Right ventricle myocardium superior (tissue), 1 donor: ENCODE results near the gene TNFRSF18. TPM values are rescaled to one million over a fixed set of nuclear protein-coding genes. Genes with fewer than 3 reads are reported as not detected.

Experiments
- ATAC-seq: fragments of 200-7000 bp; cut with Tn5 transposase; one replicate; pipeline ENCODE4 v1.9.1; 2020; ENCODE audit warnings: mild to moderate bottlenecking; ENCODE audit not compliant: poor library complexity
- DNase-seq: peaks from one replicate; pipeline ENCODE4 v3.0.0-alpha.2; 2020
- intact Hi-C: fragments of 100-400 bp; cut with DNase I; formaldehyde crosslinking; loops from one replicate; pipeline ENCODE4 v1.11.2; 2022
- total RNA-seq: library from RNA; stranded (reverse); fragmentation: NEBNext Ultra II Directional; extraction: Animal tissue kit (Norgen Biotek cat#: 25700); gene quantifications from one replicate; pipeline ENCODE4 v1.2.1, GENCODE V29; 2021
- donor health status: DM: no; HTN: yes; CAD: no; lungs with severe emphysema.

TNFRSF18 gene
- total RNA-seq, 1 donor from 2014 or later, result 0.32 TPM

DNA sequence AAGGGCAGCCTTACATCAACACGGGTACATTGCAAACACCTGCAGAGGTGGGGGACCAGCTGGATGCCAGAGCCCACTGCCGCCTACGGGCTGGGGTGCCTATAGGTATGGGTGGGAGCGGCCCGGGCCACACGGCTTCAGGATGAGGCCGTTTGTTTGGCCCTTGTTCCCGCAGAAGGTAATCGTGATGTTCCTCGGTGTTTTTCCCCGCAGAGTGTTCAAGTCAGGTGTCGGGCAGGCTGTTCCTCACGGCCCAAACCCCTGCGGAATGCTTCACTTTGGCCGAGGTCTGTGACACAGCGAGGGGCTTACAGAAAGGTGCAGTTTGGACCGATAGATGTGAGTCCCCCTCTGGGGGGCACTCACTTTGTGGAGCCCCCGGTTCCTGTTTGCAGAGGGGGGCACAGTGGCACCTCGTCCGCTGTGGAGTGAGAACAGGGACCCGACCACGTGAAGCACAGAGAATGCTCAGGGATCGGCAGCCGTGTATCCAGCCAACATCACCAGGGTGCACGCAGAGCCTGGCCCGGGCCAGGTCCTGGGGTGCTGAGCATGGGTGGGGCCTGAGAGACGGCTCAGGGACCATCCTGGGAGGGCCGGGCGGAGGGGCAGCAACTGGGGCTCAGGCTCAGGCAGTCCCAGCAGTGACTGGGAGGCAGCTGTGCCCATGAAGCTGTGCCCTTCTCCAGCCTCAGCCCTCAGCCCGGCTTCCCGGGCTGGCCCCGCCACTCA, 33.2 kb downstream of the TNFRSF18 start:
- DNase-seq, result peak; percentile 34
- intact Hi-C loops, result no loop called here
- ATAC-seq, result no peak

DNA sequence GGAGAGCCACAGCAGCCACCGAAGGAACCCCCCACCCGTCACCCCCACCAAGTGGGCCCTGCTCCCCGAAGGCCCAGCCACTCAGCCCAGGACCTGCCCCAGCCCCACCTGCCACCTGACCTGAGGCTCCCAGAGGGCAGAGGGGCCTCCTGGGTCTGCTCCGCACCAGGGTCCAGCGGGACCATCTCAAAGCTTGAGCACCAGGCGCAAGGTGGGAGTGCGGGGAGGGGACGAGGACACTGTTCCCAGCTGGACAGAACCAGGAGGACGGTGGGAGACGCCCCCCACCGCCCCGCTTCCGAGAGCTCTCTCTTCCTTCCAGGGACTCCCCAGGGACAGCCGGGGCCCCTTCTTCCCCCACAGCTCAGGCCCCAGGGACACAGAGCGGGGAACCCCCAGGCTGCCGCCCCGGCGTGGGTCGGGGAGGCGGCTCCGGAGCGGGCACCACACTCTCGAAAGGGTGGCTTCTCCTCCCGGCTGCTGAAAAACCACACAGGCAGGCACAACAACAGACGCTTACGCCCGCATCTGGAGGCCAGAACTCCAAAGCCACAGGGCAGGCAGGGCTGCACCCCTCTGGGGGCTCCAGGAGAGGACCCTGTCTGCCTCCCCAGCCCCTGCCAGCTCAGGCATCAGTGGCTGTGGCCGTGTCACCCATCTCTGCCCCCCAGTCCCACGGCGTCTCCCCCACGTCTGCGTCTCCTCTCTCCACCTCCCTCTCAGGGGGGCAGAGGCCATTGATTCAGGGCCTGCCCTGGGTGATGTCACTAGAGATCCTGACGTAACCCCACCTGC, 34.6 kb downstream of the TNFRSF18 start:
- DNase-seq (peak; percentile 31), ATAC-seq (no peak)
- intact Hi-C loops, result no loop called here

DNA sequence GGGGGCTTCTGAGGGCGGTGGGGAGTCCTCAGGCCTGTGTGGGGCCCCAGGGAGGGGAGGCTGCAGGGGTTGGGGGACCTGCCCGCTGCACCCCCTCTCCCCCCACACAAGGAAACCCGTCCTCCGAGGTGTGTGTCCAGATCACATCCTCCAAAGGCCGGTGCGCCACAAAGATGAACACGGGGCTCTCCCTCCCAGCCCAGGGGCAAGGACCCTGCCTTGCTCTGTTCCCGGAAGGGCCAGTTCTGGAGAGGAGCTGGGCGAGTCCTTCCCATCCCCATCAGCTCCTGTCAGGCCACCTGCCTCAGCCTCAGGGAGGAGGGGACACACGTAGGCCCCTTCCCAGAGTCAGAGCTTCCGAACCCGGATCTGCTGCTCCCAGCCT, 35.2 kb downstream of the TNFRSF18 start:
- no peak for ATAC-seq
- DNase-seq, result no peak
- intact Hi-C loops, result no loop called here

DNA sequence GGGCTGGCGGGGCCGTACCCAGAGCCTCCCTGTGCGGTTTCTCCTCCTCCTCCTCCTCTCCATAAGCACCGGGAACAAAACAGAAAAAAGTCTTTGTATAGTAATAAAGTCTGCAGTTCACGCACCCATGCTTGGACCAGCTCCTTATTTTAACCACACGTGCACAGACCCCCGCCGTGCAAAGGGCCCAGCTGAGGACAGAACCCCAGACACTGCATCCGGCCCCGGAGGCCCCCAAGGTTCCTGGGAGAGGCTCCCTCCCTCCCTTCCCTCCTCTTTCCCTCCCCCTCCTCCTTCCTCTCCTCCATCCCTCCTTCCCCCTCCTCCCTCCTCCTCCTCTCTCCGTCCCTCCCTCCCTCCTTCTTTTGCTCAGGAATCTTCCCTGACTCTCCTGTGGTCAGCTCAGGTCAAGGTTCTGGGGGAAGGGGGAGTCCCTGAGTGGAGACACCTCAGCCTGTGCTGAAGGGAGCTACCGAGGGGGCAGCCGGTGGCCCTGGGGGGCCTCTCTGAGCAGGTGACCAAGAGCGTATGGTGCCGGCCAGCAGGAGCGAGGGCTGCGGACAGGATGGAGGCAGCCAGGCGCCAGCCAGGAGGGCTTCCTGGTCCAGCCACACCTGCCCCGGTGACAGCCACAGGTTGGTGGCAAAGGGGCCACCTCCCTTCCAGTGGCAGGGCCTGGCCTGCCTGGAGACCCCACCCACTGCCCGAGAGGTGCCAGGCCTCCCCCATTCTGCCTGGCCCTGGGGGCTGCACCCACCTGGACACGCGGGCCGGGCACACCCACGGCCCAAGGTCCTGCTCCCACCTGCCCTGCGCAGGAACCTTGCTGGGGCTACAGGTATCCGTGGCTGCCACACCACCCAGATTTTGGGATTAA, 35.9 kb downstream of the TNFRSF18 start:
- ATAC-seq, result no peak
- DNase-seq, result peak; percentile 36

DNA sequence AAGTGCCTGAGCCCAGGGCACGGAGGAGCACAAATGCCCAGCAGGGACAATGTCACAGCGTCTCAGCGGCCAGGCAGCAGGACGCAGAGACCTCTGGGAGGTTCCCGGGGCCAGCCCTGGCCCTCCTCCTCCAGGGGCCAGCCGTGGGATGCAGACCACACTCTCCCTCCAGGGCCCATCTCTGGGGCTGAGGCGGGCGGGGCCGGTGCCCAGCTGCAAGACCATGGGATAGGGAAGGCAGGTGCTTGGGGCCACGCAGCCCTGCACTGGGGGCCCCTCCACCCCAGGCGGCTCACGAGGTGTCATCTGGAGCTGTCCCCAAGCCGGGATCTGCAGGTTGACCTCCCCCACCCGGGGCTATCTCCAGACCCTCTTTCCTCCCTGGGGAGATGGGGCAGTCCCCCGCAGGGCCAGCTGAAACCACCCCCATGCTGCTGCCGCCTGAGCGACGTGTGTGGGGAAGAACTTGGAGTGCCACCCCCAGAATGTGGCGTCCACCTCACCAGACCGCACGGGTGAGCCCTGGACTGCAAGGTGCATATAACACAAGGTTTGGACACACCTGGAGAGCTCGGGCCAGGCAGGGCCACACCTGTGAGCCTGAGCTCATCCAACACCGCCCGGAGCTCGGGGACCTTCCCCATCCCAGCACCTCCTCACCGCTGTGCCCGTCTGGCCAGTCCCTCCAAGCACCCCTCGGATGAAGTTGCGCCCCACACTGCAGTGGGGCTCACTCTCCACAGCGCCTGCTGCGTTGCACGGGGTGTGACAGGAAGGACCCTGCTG, 36.8 kb downstream of the TNFRSF18 start:
- intact Hi-C loops, result no loop called here
- peak; percentile 32 for DNase-seq
- ATAC-seq, result no peak

More for the DNA sequence above, 35.9 kb downstream of the TNFRSF18 start:
- intact Hi-C loops, result no loop called here

DNA sequence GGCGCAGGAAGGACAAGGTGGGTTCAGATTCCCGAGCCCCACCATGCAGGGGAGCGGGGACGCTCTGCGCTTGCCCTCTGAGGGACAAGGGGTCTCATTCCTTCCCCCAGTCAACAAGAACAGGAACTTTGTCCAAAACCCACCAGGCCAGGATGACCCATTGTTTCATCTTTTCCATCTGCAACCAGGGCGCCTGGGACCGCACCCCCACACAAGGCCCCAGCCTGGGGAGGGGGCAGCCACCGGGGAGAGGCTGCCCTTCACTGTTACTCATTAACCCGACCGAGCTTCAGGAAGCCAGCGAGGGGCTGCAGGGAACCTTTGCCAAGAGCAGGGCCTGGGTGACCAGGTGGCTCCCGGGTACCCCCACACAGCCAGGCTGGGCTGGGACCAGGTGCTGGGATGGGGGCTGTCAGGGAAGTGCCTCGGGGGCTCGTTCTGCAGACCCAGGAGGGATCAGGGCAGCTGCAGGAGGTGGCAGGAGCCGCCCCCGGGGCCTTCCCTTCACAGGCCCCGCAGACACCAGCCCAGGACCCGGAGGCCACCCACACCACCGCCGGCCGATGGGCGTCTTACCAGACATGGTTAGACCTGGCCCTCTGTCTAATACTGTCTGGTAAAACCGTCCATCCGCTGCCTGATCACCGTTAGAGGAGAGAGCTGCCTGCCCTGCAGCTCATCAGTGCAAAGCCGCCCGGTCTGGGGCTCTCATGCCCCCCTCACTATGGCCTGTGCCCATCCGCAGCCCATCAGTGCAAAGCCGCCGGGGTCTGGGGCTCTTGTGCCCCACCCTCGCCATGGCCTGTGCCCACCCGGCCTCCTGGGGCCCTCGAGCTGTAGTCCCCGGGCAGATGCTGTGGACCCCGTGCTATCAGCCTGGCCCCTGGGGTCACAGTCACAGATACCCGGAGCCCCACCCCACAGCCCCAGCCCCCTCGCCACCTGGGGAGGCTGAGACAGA, 37.7 kb downstream of the TNFRSF18 start:
- intact Hi-C loops, result no loop called here
- no peak for ATAC-seq
- peak; percentile 36 for DNase-seq

DNA sequence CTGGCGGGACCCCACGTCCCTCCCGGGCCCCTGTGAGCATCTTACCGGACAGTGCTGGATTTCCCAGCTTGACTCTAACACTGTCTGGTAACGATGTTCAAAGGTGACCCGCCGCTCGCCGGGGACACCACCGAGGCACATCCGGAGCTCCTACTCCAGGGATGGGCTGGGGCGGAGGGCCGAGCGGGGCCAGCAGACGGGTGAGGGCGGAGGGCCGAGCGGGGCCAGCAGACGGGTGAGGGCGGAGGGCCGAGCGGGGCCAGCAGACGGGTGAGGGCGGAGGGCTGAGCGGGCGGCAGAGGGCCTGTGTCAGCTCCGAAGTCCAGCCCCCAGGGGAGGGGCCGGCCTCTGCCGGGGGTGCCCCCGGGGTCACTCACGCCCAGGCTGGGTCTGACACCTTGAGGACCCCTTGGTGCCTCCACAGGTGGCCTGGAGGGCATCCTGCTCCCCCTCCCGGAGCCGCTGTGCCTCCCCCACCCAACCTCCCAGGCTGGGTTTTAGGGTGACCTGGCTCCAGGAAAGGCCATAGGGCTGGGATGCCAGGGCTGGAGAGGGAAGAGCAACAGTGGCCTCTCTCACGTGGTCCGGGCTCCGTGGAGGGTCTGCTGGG, 38.4 kb downstream of the TNFRSF18 start:
- ATAC-seq (no peak), DNase-seq (no peak)
- intact Hi-C loops, result no loop called here

DNA sequence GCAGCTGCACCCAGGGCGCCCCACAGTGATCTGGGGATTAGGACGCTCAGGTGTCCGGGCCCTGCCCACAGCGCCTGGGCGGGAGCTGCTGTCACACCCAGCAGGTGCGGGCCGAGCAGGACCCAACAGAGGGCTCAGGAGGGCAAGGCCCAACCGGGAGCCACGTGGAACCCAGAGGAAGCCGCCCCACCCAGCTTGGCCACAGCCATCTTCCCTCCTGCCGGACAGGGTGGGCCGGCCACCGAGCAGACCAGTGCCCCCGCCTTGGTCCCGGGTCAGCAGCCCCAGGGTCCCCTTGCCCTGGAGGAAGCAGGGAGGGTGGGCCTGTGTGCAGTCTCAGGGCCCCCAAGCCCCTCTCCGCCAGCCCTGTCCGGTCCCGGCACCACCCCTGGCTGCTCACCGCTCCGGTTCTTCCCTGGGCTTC, 39.0 kb downstream of the TNFRSF18 start:
- DNase-seq (no peak), ATAC-seq (no peak)
- intact Hi-C loops, result no loop called here

DNA sequence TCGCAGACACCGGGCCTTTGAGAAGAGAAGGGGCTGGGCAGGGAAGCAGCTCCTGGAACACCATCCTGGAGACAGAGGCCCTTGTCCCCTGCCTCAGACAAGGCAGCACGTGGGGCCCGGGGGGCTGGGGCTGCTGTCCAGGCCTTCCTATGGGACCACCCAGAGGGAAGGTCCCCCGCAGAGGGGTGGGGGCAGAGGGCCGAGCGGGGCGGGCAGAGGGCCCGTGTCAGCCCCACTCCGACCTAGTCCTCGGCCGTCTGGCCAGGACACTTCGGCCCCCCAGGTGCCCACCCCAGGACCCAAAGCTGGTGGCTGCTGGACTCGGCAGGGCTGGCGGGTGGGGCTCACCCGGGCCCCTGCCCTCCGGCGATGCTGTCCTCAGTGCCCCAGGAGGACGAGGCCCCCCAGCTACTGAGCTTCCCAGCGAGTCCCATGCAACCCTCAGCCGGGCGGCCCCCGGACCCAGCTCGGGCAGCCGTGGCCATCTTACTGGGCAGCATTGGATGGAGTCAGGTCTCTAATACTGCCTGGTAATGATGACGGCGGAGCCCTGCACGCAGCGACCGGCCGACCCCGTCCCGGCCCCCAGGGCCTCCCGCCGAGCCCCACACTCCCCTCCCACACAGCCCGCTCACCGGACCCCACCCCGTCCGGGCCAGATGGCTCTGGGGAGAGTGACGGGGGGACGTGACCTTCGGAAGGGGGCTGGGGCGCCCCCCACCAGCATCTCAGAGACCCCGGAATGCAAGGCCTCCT, 39.6 kb downstream of the TNFRSF18 start:
- ATAC-seq, result no peak
- no peak for DNase-seq

DNA sequence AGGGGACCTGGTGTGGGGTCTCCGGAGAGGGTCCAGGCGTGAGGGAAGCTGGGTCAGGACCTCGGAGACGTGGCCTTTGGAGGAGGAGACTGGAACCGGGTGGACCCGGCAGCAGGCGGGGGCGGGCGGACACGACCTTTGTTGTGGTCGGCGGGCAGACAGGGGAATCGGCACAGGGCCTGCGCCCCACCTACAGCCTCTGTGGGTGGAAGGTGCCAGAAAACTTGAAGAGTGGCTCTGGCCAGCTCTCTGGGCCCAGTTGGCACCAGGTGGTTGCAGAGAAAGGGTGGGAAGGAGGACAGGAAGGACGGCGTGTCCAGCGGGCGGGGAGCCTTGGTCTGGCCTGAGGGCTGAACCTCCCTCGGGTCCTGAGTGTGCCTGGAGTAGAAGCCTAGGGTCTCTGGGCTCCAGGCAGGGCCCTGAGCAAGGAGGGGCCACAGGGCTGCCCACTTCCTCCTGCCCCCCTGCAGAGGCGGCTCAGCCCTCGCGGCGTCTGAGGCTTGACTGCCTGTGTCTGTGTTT, 40.4 kb downstream of the TNFRSF18 start:
- intact Hi-C loops, result no loop called here
- ATAC-seq (no peak), DNase-seq (no peak)

More for the DNA sequence above, 39.6 kb downstream of the TNFRSF18 start:
- intact Hi-C loops, result no loop called here

DNA sequence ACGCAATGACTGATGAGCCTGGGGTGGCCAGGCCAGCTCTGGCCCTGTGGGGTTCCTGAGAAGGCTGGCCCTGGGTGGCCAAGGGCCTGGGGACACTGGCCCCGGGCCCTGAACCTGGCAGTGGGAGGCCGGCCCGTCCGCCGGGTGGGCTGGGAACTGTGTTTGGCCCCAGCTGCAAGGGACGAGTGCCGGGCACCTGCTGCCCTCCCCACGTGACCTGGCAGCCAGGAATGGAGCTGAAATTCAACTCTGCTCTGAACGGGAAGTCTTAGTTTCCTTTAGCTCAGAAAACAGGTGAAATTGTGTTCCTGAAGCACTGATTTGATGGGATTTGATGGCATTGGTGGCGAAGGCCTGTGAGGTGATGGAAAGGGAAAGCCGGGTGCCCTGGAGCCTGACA, 40.9 kb downstream of the TNFRSF18 start:
- DNase-seq, result no peak
- no peak for ATAC-seq
- intact Hi-C loops, result no loop called here

DNA sequence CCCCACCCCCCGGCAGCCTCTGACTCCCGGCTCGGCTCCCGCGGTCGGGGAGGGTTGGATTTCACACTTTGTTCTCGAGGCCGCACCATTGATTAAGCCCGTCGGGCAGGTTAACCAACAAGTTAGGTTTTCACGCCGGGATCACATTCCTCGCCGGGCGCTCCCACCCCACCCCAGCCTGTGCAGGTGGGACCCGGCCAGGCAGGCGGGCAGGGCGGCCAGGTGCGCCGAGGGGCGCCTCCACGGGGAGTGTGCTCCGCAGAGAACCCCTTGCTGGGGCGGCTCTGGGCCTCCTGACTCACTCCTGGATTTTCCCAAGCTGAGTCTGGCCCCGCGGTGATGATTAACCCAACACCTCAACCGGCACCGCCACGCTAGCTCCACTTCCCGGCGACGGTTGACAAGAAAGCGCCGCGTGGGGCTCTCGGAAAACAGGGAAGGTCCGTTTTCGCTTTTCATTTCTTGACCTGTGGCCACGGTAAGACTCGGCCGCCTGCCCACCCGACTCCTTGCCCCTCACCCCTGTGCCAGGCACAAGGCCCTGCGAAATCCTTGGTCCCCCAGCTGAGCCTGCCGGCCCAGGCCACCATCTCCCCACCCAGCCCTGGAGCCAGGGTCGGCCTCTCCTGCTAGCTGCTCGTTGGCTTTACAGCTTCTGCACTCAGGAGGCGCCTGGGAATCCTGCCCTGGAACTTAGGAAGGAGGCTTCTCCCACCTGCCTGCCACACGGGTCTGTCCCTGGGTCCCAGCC, 41.5 kb downstream of the TNFRSF18 start:
- ATAC-seq, result no peak
- no peak for DNase-seq
- intact Hi-C loops, result no loop called here

DNA sequence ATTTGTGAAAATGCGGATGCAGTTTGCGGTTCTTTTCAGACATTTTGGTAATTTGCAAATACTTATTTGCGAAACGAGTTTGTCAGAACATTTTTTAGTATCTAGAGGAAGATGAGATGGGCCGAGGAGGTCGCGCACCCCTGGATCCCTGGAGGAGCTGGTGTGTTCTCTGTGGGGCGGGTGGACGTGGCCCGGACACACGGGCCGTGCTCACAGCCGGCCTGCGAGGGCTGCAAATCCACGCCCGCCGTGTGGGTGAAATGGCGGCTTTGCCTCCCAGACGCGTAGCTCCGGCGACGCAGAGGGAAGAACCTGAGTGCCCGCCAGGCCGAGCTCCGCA, 42.1 kb downstream of the TNFRSF18 start:
- no peak for DNase-seq
- intact Hi-C loops, result no loop called here
- ATAC-seq, result no peak

DNA sequence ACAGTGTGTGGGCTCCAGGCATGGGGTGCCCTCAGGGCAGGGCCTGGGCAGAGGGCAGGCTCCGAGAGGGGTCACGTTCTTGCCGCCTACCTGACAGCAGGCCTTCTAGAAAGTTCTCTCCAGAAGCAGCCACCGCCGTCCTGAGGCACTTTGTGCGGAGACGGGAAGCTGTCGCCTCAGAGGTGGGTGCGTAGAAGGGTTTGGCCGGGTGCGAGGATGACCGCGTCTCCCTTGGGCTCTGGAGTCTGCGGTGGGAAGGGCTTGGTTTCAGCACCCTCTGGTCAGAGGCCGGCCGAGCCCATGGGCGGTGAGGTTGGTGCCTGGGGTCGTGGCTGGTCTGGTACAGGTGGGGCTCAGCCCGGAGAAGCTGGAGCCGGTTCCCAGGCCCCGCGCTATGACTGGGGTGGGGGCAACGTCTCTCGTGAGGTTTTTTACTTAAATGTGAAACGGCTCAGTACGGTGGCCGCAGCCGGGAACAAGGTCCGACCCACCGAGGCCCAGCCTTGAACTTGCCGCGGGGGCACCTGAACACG, 42.8 kb downstream of the TNFRSF18 start:
- ATAC-seq, result no peak
- no peak for DNase-seq
- intact Hi-C loops, result no loop called here
